Measurements from ENCODE around the gene SAMD4B. TPM values are rescaled to one million over a fixed set of nuclear protein-coding genes. Genes with fewer than 3 reads are reported as not detected.

The SAMD4B gene
- total and polyA plus RNA-seq, 2 experiments from 2014 or later, result 104 to 172 TPM

DNA sequence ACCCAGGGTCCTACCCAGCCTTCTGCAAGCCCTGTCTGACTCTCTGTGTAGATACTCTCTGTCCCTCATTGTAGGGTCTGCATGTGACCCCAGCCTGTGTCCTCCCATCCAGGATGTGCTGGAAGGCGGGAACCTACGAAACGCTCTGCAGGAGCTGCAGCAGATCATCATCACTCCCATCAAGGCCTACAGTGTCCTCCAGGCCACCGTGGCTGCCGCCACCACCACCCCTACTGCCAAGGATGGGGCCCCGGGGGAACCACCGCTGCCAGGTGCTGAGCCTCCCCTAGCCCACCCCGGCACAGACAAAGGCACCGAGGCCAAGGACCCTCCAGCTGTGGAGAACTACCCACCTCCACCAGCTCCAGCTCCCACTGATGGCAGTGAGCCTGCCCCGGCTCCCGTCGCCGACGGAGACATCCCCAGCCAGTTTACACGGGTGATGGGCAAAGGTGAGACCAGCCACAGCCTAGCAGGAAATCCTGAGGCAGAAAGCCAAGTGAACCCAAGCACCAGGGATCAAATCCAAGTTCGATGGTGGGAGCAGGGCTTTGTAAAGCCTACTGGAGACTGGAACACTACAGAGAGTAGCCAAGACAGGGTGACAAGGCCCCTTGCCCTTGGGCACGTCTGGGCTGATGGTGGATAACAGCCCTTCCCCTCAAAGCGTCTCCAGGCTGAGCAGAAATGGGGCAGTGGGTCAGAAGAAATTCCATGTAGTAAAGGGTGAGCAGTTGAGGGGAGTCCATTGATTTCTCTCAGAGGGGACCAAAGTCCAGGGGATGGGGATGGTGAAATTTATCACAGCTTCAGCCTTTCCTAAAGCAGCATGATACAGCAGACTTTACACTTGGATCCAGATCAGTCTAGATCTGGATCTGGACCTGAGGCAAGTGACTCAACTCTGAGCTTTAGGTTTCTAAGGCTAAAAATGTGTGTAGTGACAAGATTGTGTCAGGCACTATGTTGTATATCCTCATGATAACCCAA lies 35.4 kb downstream of the SAMD4B start:
- DNase-seq (ENCODE audit: low spot score) (no peak), ATAC-seq (no peak)
- no peak for TF ChIP-seq POLR2AphosphoS5 (IDR thresholded peaks at IDR 0.05; ENCODE audit: low read depth)
- TF ChIP-seq JUNB (IDR thresholded peaks at IDR 0.05; ENCODE audit: unreplicated experiment), result no peak
- TF ChIP-seq STAT1 (IDR thresholded peaks at IDR 0.05; ENCODE audit: unreplicated experiment), result no peak
- TF ChIP-seq CREB1 (CRISPR knock-in tag; IDR thresholded peaks at IDR 0.05; ENCODE audit: low read depth), result no peak
- TF ChIP-seq, protein P1, sequence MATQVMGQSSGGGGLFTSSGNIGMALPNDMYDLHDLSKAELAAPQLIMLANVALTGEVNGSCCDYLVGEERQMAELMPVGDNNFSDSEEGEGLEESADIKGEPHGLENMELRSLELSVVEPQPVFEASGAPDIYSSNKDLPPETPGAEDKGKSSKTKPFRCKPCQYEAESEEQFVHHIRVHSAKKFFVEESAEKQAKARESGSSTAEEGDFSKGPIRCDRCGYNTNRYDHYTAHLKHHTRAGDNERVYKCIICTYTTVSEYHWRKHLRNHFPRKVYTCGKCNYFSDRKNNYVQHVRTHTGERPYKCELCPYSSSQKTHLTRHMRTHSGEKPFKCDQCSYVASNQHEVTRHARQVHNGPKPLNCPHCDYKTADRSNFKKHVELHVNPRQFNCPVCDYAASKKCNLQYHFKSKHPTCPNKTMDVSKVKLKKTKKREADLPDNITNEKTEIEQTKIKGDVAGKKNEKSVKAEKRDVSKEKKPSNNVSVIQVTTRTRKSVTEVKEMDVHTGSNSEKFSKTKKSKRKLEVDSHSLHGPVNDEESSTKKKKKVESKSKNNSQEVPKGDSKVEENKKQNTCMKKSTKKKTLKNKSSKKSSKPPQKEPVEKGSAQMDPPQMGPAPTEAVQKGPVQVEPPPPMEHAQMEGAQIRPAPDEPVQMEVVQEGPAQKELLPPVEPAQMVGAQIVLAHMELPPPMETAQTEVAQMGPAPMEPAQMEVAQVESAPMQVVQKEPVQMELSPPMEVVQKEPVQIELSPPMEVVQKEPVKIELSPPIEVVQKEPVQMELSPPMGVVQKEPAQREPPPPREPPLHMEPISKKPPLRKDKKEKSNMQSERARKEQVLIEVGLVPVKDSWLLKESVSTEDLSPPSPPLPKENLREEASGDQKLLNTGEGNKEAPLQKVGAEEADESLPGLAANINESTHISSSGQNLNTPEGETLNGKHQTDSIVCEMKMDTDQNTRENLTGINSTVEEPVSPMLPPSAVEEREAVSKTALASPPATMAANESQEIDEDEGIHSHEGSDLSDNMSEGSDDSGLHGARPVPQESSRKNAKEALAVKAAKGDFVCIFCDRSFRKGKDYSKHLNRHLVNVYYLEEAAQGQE (IDR thresholded peaks at IDR 0.05; ENCODE audit: unreplicated experiment), result no peak
- no peak for TF ChIP-seq EZH2phosphoT487 (IDR thresholded peaks at IDR 0.05; ENCODE audit: unreplicated experiment)
- no peak for TF ChIP-seq ZNF114 (CRISPR knock-in tag; IDR thresholded peaks at IDR 0.05)
- no peak for TF ChIP-seq NANOG (IDR thresholded peaks at IDR 0.05; ENCODE audit: borderline replicate concordance)
- no peak for TF ChIP-seq ZNF331 (CRISPR knock-in tag; IDR thresholded peaks at IDR 0.05; ENCODE audit: low read depth)
- TF ChIP-seq, protein P2, sequence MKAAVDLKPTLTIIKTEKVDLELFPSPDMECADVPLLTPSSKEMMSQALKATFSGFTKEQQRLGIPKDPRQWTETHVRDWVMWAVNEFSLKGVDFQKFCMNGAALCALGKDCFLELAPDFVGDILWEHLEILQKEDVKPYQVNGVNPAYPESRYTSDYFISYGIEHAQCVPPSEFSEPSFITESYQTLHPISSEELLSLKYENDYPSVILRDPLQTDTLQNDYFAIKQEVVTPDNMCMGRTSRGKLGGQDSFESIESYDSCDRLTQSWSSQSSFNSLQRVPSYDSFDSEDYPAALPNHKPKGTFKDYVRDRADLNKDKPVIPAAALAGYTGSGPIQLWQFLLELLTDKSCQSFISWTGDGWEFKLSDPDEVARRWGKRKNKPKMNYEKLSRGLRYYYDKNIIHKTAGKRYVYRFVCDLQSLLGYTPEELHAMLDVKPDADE (IDR thresholded peaks at IDR 0.05), result no peak
- TF ChIP-seq EZH2 (IDR thresholded peaks at IDR 0.05; ENCODE audit: low read depth, unreplicated experiment), result no peak
- TF ChIP-seq, protein P3, sequence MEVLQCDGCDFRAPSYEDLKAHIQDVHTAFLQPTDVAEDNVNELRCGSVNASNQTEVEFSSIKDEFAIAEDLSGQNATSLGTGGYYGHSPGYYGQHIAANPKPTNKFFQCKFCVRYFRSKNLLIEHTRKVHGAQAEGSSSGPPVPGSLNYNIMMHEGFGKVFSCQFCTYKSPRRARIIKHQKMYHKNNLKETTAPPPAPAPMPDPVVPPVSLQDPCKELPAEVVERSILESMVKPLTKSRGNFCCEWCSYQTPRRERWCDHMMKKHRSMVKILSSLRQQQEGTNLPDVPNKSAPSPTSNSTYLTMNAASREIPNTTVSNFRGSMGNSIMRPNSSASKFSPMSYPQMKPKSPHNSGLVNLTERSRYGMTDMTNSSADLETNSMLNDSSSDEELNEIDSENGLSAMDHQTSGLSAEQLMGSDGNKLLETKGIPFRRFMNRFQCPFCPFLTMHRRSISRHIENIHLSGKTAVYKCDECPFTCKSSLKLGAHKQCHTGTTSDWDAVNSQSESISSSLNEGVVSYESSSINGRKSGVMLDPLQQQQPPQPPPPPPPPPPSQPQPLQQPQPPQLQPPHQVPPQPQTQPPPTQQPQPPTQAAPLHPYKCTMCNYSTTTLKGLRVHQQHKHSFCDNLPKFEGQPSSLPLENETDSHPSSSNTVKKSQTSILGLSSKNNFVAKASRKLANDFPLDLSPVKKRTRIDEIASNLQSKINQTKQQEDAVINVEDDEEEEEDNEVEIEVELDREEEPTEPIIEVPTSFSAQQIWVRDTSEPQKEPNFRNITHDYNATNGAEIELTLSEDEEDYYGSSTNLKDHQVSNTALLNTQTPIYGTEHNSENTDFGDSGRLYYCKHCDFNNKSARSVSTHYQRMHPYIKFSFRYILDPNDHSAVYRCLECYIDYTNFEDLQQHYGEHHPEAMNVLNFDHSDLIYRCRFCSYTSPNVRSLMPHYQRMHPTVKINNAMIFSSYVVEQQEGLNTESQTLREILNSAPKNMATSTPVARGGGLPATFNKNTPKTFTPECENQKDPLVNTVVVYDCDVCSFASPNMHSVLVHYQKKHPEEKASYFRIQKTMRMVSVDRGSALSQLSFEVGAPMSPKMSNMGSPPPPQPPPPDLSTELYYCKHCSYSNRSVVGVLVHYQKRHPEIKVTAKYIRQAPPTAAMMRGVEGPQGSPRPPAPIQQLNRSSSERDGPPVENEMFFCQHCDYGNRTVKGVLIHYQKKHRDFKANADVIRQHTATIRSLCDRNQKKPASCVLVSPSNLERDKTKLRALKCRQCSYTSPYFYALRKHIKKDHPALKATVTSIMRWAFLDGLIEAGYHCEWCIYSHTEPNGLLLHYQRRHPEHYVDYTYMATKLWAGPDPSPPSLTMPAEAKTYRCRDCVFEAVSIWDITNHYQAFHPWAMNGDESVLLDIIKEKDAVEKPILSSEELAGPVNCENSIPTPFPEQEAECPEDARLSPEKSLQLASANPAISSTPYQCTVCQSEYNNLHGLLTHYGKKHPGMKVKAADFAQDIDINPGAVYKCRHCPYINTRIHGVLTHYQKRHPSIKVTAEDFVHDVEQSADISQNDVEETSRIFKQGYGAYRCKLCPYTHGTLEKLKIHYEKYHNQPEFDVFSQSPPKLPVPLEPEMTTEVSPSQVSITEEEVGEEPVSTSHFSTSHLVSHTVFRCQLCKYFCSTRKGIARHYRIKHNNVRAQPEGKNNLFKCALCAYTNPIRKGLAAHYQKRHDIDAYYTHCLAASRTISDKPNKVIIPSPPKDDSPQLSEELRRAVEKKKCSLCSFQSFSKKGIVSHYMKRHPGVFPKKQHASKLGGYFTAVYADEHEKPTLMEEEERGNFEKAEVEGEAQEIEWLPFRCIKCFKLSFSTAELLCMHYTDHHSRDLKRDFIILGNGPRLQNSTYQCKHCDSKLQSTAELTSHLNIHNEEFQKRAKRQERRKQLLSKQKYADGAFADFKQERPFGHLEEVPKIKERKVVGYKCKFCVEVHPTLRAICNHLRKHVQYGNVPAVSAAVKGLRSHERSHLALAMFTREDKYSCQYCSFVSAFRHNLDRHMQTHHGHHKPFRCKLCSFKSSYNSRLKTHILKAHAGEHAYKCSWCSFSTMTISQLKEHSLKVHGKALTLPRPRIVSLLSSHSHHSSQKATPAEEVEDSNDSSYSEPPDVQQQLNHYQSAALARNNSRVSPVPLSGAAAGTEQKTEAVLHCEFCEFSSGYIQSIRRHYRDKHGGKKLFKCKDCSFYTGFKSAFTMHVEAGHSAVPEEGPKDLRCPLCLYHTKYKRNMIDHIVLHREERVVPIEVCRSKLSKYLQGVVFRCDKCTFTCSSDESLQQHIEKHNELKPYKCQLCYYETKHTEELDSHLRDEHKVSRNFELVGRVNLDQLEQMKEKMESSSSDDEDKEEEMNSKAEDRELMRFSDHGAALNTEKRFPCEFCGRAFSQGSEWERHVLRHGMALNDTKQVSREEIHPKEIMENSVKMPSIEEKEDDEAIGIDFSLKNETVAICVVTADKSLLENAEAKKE (CRISPR knock-in tag; IDR thresholded peaks at IDR 0.05), result no peak
- TF ChIP-seq CTCF (conservative IDR thresholded peaks at IDR 0.05; ENCODE audit: low read depth in 2 of 2), result no peak
- H3K9me2 ChIP-seq (ENCODE audit: insufficient read depth), result no peaks in the 10 kb centered on the region
- peaks cover 13% of the 10 kb centered on the region for H4K20me1 ChIP-seq (replicated peaks; ENCODE audit: insufficient read depth)
- H3K79me2 ChIP-seq (replicated peaks; ENCODE audit: insufficient read depth), result no peaks in the 10 kb centered on the region
- H3K36me3 Mint-ChIP-seq (ENCODE audit: low read depth), result peaks cover 70% of the 10 kb centered on the region
- no peak overlapping the region for H3K4me2 ChIP-seq
- peaks cover 29% of the 10 kb centered on the region for H3K36me3 ChIP-seq (ENCODE audit: insufficient read depth)
- no peak overlapping the region for H3K27ac ChIP-seq (ENCODE audit: low read depth)
- H3F3A ChIP-seq (replicated peaks; ENCODE audit: low read depth), result no peaks in the 10 kb centered on the region
- no peak overlapping the region for H3K4me3 Mint-ChIP-seq
- no peaks in the 10 kb centered on the region for H3K4me1 ChIP-seq (ENCODE audit: insufficient read depth)
- no peak overlapping the region for H3K4me3 ChIP-seq
- H3K27me3 ChIP-seq (ENCODE audit: insufficient read depth), result no peaks in the 10 kb centered on the region
- peaks cover 2% of the 10 kb centered on the region for H3K27me3 Mint-ChIP-seq (ENCODE audit: insufficient read depth, low read depth, poor library complexity)
- H2AFZ ChIP-seq, result no peak overlapping the region
- no peaks in the 10 kb centered on the region for H3K4me1 Mint-ChIP-seq
- no peak overlapping the region; the same call in 1 of the 2 replicates for H3K27ac Mint-ChIP-seq
- H3K9me3 Mint-ChIP-seq, result no peaks in the 10 kb centered on the region

All from GM23338 (cell line).